Peyer's patch (tissue), 4 donors: ENCODE data around the gene MCF2L2.

Experiments
- CTCF ChIP-seq, 6 experiments: fragments of 450-650 bp in 4 of 6; fragments of 200-600 bp in 2 of 6; sonication (generic) in 1 of 6; IDR thresholded peaks; one replicate each; pipeline ENCODE4 v1.5.1; 2017 to 2019; ENCODE audit warnings: antibody characterized with exemption in 6 of 6, mild to moderate bottlenecking in 3 of 6, moderate library complexity in 1 of 6
- POLR2A ChIP-seq, 2 donors: fragments of 450-650 bp; IDR thresholded peaks; one replicate each; pipeline ENCODE4 v1.5.1; 2017; ENCODE audit warnings: antibody characterized with exemption in 2 of 2, mild to moderate bottlenecking in 2 of 2, moderate library complexity in 2 of 2

GRCh38 chr3:183277260-183277659 lies 151.2 kb downstream of the MCF2L2 start:
- no peak for TF ChIP-seq POLR2A (IDR thresholded peaks at IDR 0.05)
- no peak for TF ChIP-seq CTCF (IDR thresholded peaks at IDR 0.05)
